Measurements from ENCODE around the gene PGF. TPM values are rescaled to one million over a fixed set of nuclear protein-coding genes. Genes with fewer than 3 reads are reported as not detected.

The PGF gene
- total and polyA plus RNA-seq, 2 of the 13 experiments (the other 11 are each of a cell fraction or from before 2014, with no cell fraction given), result 10.7 to 27.5 TPM

- TF ChIP-seq CTCF (CRISPR knock-in tag; IDR thresholded peaks at IDR 0.05) (peak; percentile 94), SYNCRIP (IDR thresholded peaks at IDR 0.05; ENCODE audit: insufficient read depth, low read depth, low read length) (no peak), MTF2 (CRISPR knock-in tag; IDR thresholded peaks at IDR 0.05; ENCODE audit: borderline replicate concordance) (no peak), NFYC (CRISPR knock-in tag; IDR thresholded peaks at IDR 0.05) (no peak), KLF16 (CRISPR knock-in tag; IDR thresholded peaks at IDR 0.05) (no peak), ZNF530 (CRISPR knock-in tag; IDR thresholded peaks at IDR 0.05; ENCODE audit: low read depth) (no peak), MLLT10 (CRISPR knock-in tag; IDR thresholded peaks at IDR 0.05) (no peak), POLR2A (IDR thresholded peaks at IDR 0.05; ENCODE audit: insufficient read depth in 1 of 2, low read depth in 2 of 2, low read length in 2 of 2) (0 out of 4 replicates have a peak, but pooled peaks of 1 of the 2 experiments have one; percentile 13), THAP8 (CRISPR knock-in tag; IDR thresholded peaks at IDR 0.05; ENCODE audit: borderline replicate concordance) (no peak), ATF7 (IDR thresholded peaks at IDR 0.05) (no peak), ATF7 (CRISPR knock-in tag; IDR thresholded peaks at IDR 0.05) (no peak), KDM5B (CRISPR knock-in tag; IDR thresholded peaks at IDR 0.05; ENCODE audit: borderline replicate concordance) (no peak; the same call in 1 of the 2 replicates), NFE2L1 (CRISPR knock-in tag; IDR thresholded peaks at IDR 0.05; ENCODE audit: borderline replicate concordance) (no peak), RBAK (CRISPR knock-in tag; IDR thresholded peaks at IDR 0.05) (no peak), ZNF629 (CRISPR knock-in tag; conservative IDR thresholded peaks at IDR 0.05) (no peak; the same call in 1 of the 2 replicates), ZNF576 (CRISPR knock-in tag; IDR thresholded peaks at IDR 0.05) (no peak), ZNF121 (CRISPR knock-in tag; IDR thresholded peaks at IDR 0.05) (peak; percentile 100)
- TF ChIP-seq, protein P1, sequence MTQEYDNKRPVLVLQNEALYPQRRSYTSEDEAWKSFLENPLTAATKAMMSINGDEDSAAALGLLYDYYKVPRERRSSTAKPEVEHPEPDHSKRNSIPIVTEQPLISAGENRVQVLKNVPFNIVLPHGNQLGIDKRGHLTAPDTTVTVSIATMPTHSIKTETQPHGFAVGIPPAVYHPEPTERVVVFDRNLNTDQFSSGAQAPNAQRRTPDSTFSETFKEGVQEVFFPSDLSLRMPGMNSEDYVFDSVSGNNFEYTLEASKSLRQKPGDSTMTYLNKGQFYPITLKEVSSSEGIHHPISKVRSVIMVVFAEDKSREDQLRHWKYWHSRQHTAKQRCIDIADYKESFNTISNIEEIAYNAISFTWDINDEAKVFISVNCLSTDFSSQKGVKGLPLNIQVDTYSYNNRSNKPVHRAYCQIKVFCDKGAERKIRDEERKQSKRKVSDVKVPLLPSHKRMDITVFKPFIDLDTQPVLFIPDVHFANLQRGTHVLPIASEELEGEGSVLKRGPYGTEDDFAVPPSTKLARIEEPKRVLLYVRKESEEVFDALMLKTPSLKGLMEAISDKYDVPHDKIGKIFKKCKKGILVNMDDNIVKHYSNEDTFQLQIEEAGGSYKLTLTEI (CRISPR knock-in tag; conservative IDR thresholded peaks at IDR 0.05), result no peak
- TF ChIP-seq, protein P2, sequence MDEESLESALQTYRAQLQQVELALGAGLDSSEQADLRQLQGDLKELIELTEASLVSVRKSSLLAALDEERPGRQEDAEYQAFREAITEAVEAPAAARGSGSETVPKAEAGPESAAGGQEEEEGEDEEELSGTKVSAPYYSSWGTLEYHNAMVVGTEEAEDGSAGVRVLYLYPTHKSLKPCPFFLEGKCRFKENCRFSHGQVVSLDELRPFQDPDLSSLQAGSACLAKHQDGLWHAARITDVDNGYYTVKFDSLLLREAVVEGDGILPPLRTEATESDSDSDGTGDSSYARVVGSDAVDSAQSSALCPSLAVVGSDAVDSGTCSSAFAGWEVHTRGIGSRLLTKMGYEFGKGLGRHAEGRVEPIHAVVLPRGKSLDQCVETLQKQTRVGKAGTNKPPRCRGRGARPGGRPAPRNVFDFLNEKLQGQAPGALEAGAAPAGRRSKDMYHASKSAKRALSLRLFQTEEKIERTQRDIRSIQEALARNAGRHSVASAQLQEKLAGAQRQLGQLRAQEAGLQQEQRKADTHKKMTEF (CRISPR knock-in tag; IDR thresholded peaks at IDR 0.05), result no peak
- TF ChIP-seq, protein P3, sequence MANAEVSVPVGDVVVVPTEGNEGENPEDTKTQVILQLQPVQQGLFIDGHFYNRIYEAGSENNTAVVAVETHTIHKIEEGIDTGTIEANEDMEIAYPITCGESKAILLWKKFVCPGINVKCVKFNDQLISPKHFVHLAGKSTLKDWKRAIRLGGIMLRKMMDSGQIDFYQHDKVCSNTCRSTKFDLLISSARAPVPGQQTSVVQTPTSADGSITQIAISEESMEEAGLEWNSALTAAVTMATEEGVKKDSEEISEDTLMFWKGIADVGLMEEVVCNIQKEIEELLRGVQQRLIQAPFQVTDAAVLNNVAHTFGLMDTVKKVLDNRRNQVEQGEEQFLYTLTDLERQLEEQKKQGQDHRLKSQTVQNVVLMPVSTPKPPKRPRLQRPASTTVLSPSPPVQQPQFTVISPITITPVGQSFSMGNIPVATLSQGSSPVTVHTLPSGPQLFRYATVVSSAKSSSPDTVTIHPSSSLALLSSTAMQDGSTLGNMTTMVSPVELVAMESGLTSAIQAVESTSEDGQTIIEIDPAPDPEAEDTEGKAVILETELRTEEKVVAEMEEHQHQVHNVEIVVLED (CRISPR knock-in tag; IDR thresholded peaks at IDR 0.05; ENCODE audit: borderline replicate concordance), result peak; percentile 42; the same call in 1 of the 2 replicates
- TF ChIP-seq, protein P4, sequence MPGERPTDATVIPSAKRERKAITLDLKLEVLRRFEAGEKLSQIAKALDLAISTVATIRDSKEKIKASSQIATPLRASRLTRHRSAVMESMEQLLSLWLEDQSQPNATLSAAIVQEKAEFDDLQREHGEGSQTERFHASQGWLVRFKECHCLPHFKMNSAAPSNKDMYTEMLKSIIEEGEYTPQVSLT (CRISPR knock-in tag; IDR thresholded peaks at IDR 0.05; ENCODE audit: borderline replicate concordance, low read depth), result no peak
Observed at GRCh38 chr14:74945852-74946658, 9.3 kb downstream of the PGF start (continued).
